ENCODE measurements around the gene DUSP15.
A peak's percentile ranks its signal among the peaks of the same experiment; 100 is the strongest.

Gene DUSP15

GRCh38 chr20:31857861-31858759 lies 12.2 kb downstream of the DUSP15 start:
- DNase-seq (ENCODE audit: low spot score) = peak; percentile 86
- no peak for TF ChIP-seq CTCF (IDR thresholded peaks at IDR 0.05; ENCODE audit: extremely low read depth, missing control alignments)

DNA sequence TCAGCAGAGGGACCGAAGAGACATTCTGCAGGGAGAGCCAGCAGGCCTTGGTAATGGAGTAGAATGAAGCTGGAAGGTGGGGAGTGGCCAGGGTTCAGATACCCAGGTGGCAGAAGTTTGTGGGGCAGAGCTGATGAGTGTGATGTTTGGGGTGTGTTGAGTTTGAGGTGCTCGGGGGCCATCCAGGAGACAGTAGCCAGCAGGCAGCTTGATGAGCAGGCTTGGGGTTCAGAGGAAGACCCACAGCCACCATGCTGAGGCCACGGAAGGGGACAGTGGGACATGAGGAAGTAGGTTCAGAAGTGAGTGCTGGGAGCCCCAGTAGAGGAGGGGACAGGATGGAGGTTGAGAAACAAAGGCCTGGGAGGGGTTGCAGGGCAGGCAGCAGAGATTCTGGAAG lies 13.8 kb downstream of the DUSP15 start:
- no peak for DNase-seq (ENCODE audit: low spot score)
- no peak for TF ChIP-seq CTCF (IDR thresholded peaks at IDR 0.05; ENCODE audit: extremely low read depth, missing control alignments)

- DNase-seq (ENCODE audit: low spot score) = no peak
- TF ChIP-seq CTCF (IDR thresholded peaks at IDR 0.05; ENCODE audit: extremely low read depth, missing control alignments) = no peak
These were observed 16.8 kb downstream of the DUSP15 start for GRCh38 chr20:31853481-31853880.

DNA sequence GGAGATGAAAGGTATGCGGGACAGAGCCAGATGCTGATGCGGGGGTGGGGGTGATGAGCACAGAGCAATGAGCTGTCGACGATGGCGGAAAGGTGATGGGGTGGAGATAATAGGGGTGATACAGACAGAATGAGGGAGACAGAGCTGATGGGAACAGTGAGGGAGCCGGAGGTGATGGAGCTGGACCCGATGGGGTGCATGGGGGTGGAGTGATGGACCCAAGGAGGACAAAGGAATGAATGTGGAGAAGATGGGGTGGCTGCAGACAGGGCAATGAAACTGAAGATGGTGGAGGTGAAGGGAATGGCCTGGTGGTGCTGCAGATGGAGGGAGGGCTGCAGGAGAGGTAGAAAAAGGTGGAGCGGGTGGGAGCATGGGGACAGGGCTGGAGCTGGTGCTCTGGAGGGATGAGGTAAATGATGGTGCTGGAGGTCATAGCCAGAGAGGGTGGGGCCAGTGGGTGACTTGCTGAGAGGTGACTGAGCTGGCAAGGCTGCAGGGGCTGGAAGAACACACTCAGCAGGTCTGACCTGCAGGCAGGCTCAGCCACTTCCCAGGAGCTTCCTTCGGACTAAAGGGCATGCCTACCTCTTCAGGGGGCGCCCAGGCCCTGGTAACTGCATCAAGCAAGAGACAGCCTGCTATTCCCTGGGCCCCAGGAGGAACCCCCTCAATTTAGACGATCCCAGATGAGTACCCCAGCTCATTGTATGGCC lies 18.9 kb downstream of the DUSP15 start:
- no peak for TF ChIP-seq CTCF (IDR thresholded peaks at IDR 0.05; ENCODE audit: extremely low read depth, missing control alignments)
- no peak for DNase-seq (ENCODE audit: low spot score)

DNA sequence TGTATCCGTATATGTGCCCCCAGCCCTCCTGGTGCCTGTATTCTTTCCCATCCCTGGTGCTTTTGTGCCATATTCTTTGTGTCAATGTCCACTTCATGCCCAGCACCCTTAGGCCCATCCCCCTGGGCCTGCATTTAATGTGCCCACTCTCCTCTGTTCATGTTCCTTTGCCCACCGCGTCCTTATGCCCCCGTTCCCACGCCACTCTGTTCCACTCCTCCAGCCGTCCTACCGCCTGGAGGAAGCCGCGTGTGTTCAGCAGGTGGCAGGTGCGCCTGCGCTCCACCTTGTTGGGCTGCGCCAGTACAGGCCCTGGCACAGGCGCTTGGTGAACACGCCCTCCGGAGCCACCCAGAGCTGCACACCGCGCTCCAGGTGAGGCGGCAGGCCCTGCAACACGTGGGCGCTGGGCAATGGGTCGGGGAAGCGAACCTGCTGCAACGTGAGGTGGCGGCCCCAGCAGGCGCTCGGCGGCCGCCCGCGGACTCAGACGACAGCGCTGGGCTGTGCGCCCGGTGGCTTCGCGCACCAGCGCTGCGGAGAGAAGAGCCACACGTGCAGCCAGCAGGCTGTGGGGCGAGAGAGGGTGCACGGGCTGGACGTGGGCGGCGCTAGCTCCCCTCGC lies 20.9 kb downstream of the DUSP15 start:
- DNase-seq (ENCODE audit: low spot score) = no peak
- TF ChIP-seq CTCF (IDR thresholded peaks at IDR 0.05; ENCODE audit: extremely low read depth, missing control alignments) = no peak

GRCh38 chr20:31848088-31848999 lies 22.0 kb downstream of the DUSP15 start:
- TF ChIP-seq CTCF (IDR thresholded peaks at IDR 0.05; ENCODE audit: extremely low read depth, missing control alignments) = no peak
- no peak for DNase-seq (ENCODE audit: low spot score)
